Fibroblast of skin of abdomen (primary cell): ENCODE measurements around the gene FAM131C.
A peak's percentile ranks its signal among the peaks of the same experiment; 100 is the strongest.
"Not testable (repeated sequence)": the region's sequence is repeated elsewhere in the genome, so short reads cannot be mapped to it uniquely, and the experiment has no call there.

Source experiments
- DNase-seq: peaks from one replicate; pipeline ENCODE4 v3.0.0-alpha.2; 2013

Gene FAM131C

GRCh38 chr1:16033103-16033632 lies 40.3 kb downstream of the FAM131C start:
- DNase-seq: not testable (repeated sequence)

GRCh38 chr1:16032388-16033102 lies 40.9 kb downstream of the FAM131C start:
- peak; percentile 83 for DNase-seq

- no peak for DNase-seq
These were observed 41.9 kb downstream of the FAM131C start for GRCh38 chr1:16031551-16031950.

GRCh38 chr1:16029288-16029687 lies 44.2 kb downstream of the FAM131C start:
- no peak for DNase-seq

- not testable (repeated sequence) for DNase-seq
These were observed 44.5 kb downstream of the FAM131C start for GRCh38 chr1:16029003-16029268.

- DNase-seq: no peak
These were observed 45.0 kb downstream of the FAM131C start for GRCh38 chr1:16028237-16029002.

GRCh38 chr1:16026723-16027484 lies 46.5 kb downstream of the FAM131C start:
- peak; percentile 23 for DNase-seq

GRCh38 chr1:16026302-16026701 lies 47.1 kb downstream of the FAM131C start:
- DNase-seq: not testable (repeated sequence)

GRCh38 chr1:16023050-16023653 lies 50.3 kb downstream of the FAM131C start:
- no peak for DNase-seq

GRCh38 chr1:16022393-16022792 lies 51.1 kb downstream of the FAM131C start:
- no peak for DNase-seq

- no peak for DNase-seq
These were observed 51.8 kb downstream of the FAM131C start, which contains the start of gene CLCNKA for GRCh38 chr1:16021681-16022080. Gene CLCNKA, plus strand, starts transcription at chr1:16022036. Its CDS starts 584 bp downstream, at chr1:16022620.

- not testable (repeated sequence) for DNase-seq
These were observed 52.6 kb downstream of the FAM131C start for GRCh38 chr1:16020878-16021277.

- DNase-seq: no peak
These were observed 53.1 kb downstream of the FAM131C start for GRCh38 chr1:16020325-16020724.

- peak; percentile 33 for DNase-seq
These were observed 53.7 kb downstream of the FAM131C start for GRCh38 chr1:16019644-16020277.

- no peak for DNase-seq
These were observed 54.5 kb downstream of the FAM131C start for GRCh38 chr1:16018749-16019643.

GRCh38 chr1:16018308-16018707 lies 55.1 kb downstream of the FAM131C start:
- no peak for DNase-seq

- peak; percentile 76 for DNase-seq
These were observed 55.8 kb downstream of the FAM131C start, which contains the start of gene HSPB7 for GRCh38 chr1:16017461-16018303. Gene HSPB7, minus strand, starts transcription at chr1:16018043. Its CDS starts 80 bp downstream, at chr1:16017963.

- no peak for DNase-seq
These were observed 56.4 kb downstream of the FAM131C start for GRCh38 chr1:16017076-16017460.

- no peak for DNase-seq
These were observed 57.2 kb downstream of the FAM131C start for GRCh38 chr1:16015960-16016901.
